H1 (cell line): ENCODE data around the gene SLC6A18. TPM values are rescaled to one million over a fixed set of nuclear protein-coding genes. Genes with fewer than 3 reads are reported as not detected.

ENCODE experiments used
- CTCF ChIA-PET: fragments of 300-600 bp; sonication (Branson Sonifier 250); formaldehyde crosslinking; loops from one replicate; lab custom pipeline; 2021; ENCODE audit not compliant: partially characterized antibody; lab: Charles Lee
- POLR2A ChIA-PET: fragments of 300-600 bp; sonication (Branson Sonifier 250); formaldehyde crosslinking; loops from one replicate; lab custom pipeline; 2021; ENCODE audit warnings: inconsistent platforms; ENCODE audit not compliant: partially characterized antibody; lab: Charles Lee
- DNase-seq, 2 experiments: peaks; one replicate each; pipeline versions ENCODE4 v3.0.0 to v3.0.0-alpha.2; 2010 to 2022; ENCODE audit warnings: low spot score in 2 of 2, low read depth in 1 of 2, mixed read lengths in 1 of 2
- FAIRE-seq: peaks from 2 replicates; lab custom pipeline; 2011; peaks lifted over from hg19 to GRCh38; lab: Jason Lieb, UNC
- H2AFZ ChIP-seq: 2 replicates; pipeline ENCODE4 v1.8.1; 2012; ENCODE audit warnings: low read length, inconsistent platforms
- H2AK5ac ChIP-seq: 2 replicates; pipeline ENCODE4 v1.6.1; 2013; ENCODE audit warnings: low read depth, low read length
- H2BK120ac ChIP-seq: replicated peaks from 2 replicates; pipeline ENCODE3; 2013; ENCODE audit warnings: low read depth, low read length, inconsistent platforms
- H2BK12ac ChIP-seq: 2 replicates; pipeline ENCODE4 v1.6.1; 2013; ENCODE audit warnings: low read depth, low read length
- H2BK15ac ChIP-seq: 2 replicates; pipeline ENCODE4 v1.6.1; 2013; ENCODE audit warnings: low read length
- H2BK20ac ChIP-seq: 2 replicates; pipeline ENCODE4 v1.6.1; 2013; ENCODE audit warnings: low read length
- H2BK5ac ChIP-seq: 2 replicates; pipeline ENCODE4 v1.6.1; 2013; ENCODE audit warnings: low read depth, low read length
- H3K14ac ChIP-seq: 2 replicates; pipeline ENCODE4 v1.6.1; 2013; ENCODE audit warnings: inconsistent platforms; ENCODE audit not compliant: insufficient read length
- H3K18ac ChIP-seq: 2 replicates; pipeline ENCODE4 v1.6.1; 2013; ENCODE audit warnings: low read length; ENCODE audit errors: extremely low read depth
- H3K23ac ChIP-seq: 2 replicates; pipeline ENCODE4 v1.6.1; 2013; ENCODE audit warnings: inconsistent platforms; ENCODE audit not compliant: insufficient read length
- H3K23me2 ChIP-seq: 2 replicates; pipeline ENCODE4 v1.6.1; 2013; ENCODE audit warnings: low read depth, low read length
- H3K27ac ChIP-seq: 2 replicates; pipeline ENCODE4 v1.6.1; 2011; ENCODE audit warnings: low read depth, low read length, inconsistent platforms
- H3K27me3 ChIP-seq, 4 experiments: replicated peaks in 1 of 4; 1 replicate in 1 of 4; 2 replicates in 3 of 4; pipeline versions ENCODE4 v1.6.1 to v1.8.1; 2011 to 2013; ENCODE audit warnings: low read length in 3 of 4, mild to moderate bottlenecking in 3 of 4, inconsistent platforms in 2 of 4, mixed read lengths in 2 of 4, moderate library complexity in 1 of 4; ENCODE audit not compliant: control insufficient read depth in 3 of 4, insufficient read depth in 3 of 4; ENCODE audit errors: extremely low read depth in 1 of 4
- H3K36me3 ChIP-seq, 4 experiments: 2 replicates each; pipeline versions ENCODE4 v1.6.1 to v1.8.1; 2011 to 2013; ENCODE audit warnings: mild to moderate bottlenecking in 4 of 4, low read length in 3 of 4, moderate library complexity in 2 of 4, control low read depth in 1 of 4, inconsistent platforms in 1 of 4; ENCODE audit not compliant: insufficient read depth in 4 of 4, control insufficient read depth in 2 of 4
- H3K4ac ChIP-seq: replicated peaks from 2 replicates; pipeline ENCODE3; 2013; ENCODE audit warnings: low read length, low read depth, mixed read lengths, inconsistent platforms; ENCODE audit not compliant: insufficient read length
- H3K4me1 ChIP-seq, 4 experiments: replicated peaks in 1 of 4; 1 replicate in 1 of 4; 2 replicates in 3 of 4; pipeline versions ENCODE4 v1.6.1 to v1.8.1; 2011 to 2013; ENCODE audit warnings: low read length in 3 of 4, inconsistent platforms in 2 of 4, mixed read lengths in 1 of 4; ENCODE audit not compliant: insufficient read depth in 4 of 4, control insufficient read depth in 3 of 4
- H3K4me2 ChIP-seq, 2 experiments: 2 replicates each; pipeline versions ENCODE4 v1.6.1 to v1.8.1; 2011 to 2013; ENCODE audit warnings: low read depth in 2 of 2, low read length in 2 of 2, control low read depth in 1 of 2, inconsistent platforms in 1 of 2, mild to moderate bottlenecking in 1 of 2; ENCODE audit not compliant: insufficient read depth in 1 of 2
- H3K4me3 ChIP-seq, 4 experiments: fragments of 200-600, 300-600 bp in 1 of 4; sonication (generic), shearing (Covaris generic), sonication (Bioruptor Twin) in 1 of 4; 2 replicates each; pipeline versions ENCODE4 v1.5.1 to v1.8.1; 2011 to 2016; ENCODE audit warnings: low read length in 4 of 4, low read depth in 3 of 4, control low read depth in 2 of 4, inconsistent platforms in 2 of 4, mild to moderate bottlenecking in 2 of 4, mixed read lengths in 1 of 4, moderate library complexity in 1 of 4; ENCODE audit not compliant: insufficient read depth in 2 of 4; ENCODE audit errors: extremely low read depth in 1 of 4
- H3K56ac ChIP-seq: replicated peaks from 2 replicates; pipeline ENCODE3; 2013; ENCODE audit warnings: low read depth, mild to moderate bottlenecking, mixed read lengths, low read length, inconsistent platforms; ENCODE audit not compliant: insufficient read length
- H3K79me1 ChIP-seq: 2 replicates; pipeline ENCODE4 v1.6.1; 2013; ENCODE audit warnings: low read depth, low read length, control low read depth
- H3K79me2 ChIP-seq, 2 experiments: 2 replicates each; pipeline versions ENCODE4 v1.6.1 to v1.8.1; 2012 to 2013; ENCODE audit warnings: low read length in 2 of 2, mild to moderate bottlenecking in 2 of 2, inconsistent platforms in 1 of 2; ENCODE audit not compliant: insufficient read depth in 2 of 2, control insufficient read depth in 1 of 2
- H3K9ac ChIP-seq, 4 experiments: replicated peaks in 1 of 4; 1 replicate in 1 of 4; 2 replicates in 3 of 4; pipeline versions ENCODE4 v1.6.1 to v1.8.1; 2011 to 2013; ENCODE audit warnings: low read depth in 3 of 4, low read length in 3 of 4, control low read depth in 2 of 4, mild to moderate bottlenecking in 2 of 4, moderate library complexity in 2 of 4, inconsistent platforms in 1 of 4; ENCODE audit errors: extremely low read depth in 1 of 4
- H3K9me3 ChIP-seq, 2 experiments: 2 replicates each; pipeline versions ENCODE4 v1.6.1 to v1.8.1; 2012 to 2013; ENCODE audit warnings: mild to moderate bottlenecking in 2 of 2, moderate library complexity in 2 of 2, control low read depth in 1 of 2, inconsistent platforms in 1 of 2, low read depth in 1 of 2, low read length in 1 of 2, mixed read lengths in 1 of 2; ENCODE audit not compliant: insufficient read depth in 2 of 2
- H4K20me1 ChIP-seq, 2 experiments: replicated peaks in 1 of 2; 2 replicates each; pipeline versions ENCODE3 to v1.8.1; 2011 to 2013; ENCODE audit warnings: inconsistent platforms in 2 of 2, low read length in 2 of 2, mild to moderate bottlenecking in 1 of 2; ENCODE audit not compliant: insufficient read depth in 2 of 2, control insufficient read depth in 1 of 2
- H4K5ac ChIP-seq: 2 replicates; pipeline ENCODE4 v1.6.1; 2013; ENCODE audit warnings: low read length, low read depth, mixed read lengths, inconsistent platforms; ENCODE audit not compliant: insufficient read length
- H4K8ac ChIP-seq: 2 replicates; pipeline ENCODE4 v1.8.0; 2013; ENCODE audit warnings: mild to moderate bottlenecking, moderate library complexity, low read length, inconsistent platforms; ENCODE audit not compliant: insufficient read depth; ENCODE audit errors: extremely low read depth
- H4K91ac ChIP-seq: replicated peaks from 2 replicates; pipeline ENCODE3; 2013; ENCODE audit warnings: low read length, mixed read lengths, inconsistent platforms; ENCODE audit not compliant: insufficient read length
- EGR1 ChIP-seq: IDR thresholded peaks from 2 replicates; pipeline ENCODE4 v1.6.1; 2011; ENCODE audit warnings: low read depth, low read length, borderline replicate concordance
- TEAD4 ChIP-seq: IDR thresholded peaks from 2 replicates; pipeline ENCODE4 v1.6.1; 2012; ENCODE audit warnings: low read depth, low read length, inconsistent platforms, mixed read lengths
- WGBS, 2 experiments: shearing (Covaris generic) in 1 of 2; methylation state at CpG; one replicate each; pipeline versions ENCODE4 v1.1.6 to v1.1.7; 2013 to 2015; ENCODE audit warnings: low lambda C conversion rate in 2 of 2, mixed read lengths in 2 of 2, inconsistent platforms in 1 of 2, low coverage in 1 of 2, missing lambda C conversion rate in 1 of 2; ENCODE audit not compliant: insufficient replicate concordance in 2 of 2, insufficient coverage in 1 of 2, insufficient read length in 1 of 2; ENCODE audit errors: extremely low coverage in 1 of 2, missing lambda C conversion rate in 1 of 2; 5-methylcytosine and 5-hydroxymethylcytosine counted together
- polyA plus RNA-seq, 7 experiments: library from polyadenylated mRNA; depleted of rRNA in 3 of 7; stranded (reverse) in 5 of 7; unstranded in 2 of 7; fragments of >200 nt in 5 of 7; fragments of 200-250 nt in 2 of 7; gene quantifications; 1 replicate in 5 of 7; 2 replicates in 1 of 7; 4 replicates in 1 of 7; pipeline versions ENCODE4 v1.2.1 to v1.2.3, GENCODE V29; 2011 to 2013; ENCODE audit warnings: missing spikeins in 2 of 7, mixed read lengths in 2 of 7
- total RNA-seq: library from RNA; stranded (reverse); fragmentation: NEBNext Ultra II Directional; extraction: Animal tissue kit (Norgen Biotek cat#: 25700); gene quantifications from 2 replicates; pipeline ENCODE4 v1.2.1, GENCODE V29; 2021

Gene SLC6A18
- total and polyA plus RNA-seq, 2 of the 8 experiments (the other 6 are each of a cell fraction or from before 2014, with no cell fraction given): not detected

DNA sequence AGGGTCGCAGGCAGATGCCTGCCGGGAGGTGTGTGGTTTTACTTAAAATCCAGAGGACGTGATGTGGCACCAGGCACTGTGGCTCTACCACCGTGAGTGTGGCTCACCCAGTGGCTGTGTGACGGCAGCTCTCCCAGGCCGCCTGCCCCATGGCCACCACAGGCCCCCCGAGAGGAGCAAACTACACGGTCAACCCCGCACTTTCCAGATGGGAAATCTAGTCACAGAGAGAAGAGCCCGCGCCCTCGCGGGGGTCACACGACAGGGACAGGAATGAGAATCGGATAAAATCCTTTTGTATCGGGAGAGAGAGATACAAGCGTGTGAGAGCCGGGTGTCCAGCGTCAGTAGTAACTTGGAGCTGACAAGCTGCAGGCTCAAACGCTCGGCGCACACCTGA lies 45.2 kb downstream of the SLC6A18 start:
- Histone ChIP-seq H4K91ac (no peak overlapping the region), H3K27me3 (no peaks in the 10 kb centered on the region), H3K56ac (no peak overlapping the region), H4K8ac (no peak overlapping the region), H2BK120ac (no peak overlapping the region), H3K14ac (no peak overlapping the region), H3K79me2 (peaks cover 3 to 12% of the 10 kb centered on the region in 2 experiments; a peak in 2 of 4 replicates), H2AK5ac (no peak overlapping the region), H3K4me3 (no peak overlapping the region), H2BK20ac (no peak overlapping the region), H3K4ac (no peak overlapping the region), H3K9ac (no peak overlapping the region), H2AFZ (no peak overlapping the region), H3K36me3 (peaks cover 2 to 24% (median 3%) of the 10 kb centered on the region in 4 experiments; a peak in 4 of 8 replicates), H3K27ac (no peak overlapping the region), H3K18ac (no peak overlapping the region), H4K5ac (no peak overlapping the region), H3K4me1 (no peaks in the 10 kb centered on the region), H3K4me2 (no peak overlapping the region), H3K79me1 (0 out of 2 replicates have a peak, but pooled peaks cover 4% of the 10 kb centered on the region), H2BK5ac (no peak overlapping the region), H3K23ac (no peak overlapping the region), H2BK12ac (no peak overlapping the region), H4K20me1 (peaks cover 0 to 4% of the 10 kb centered on the region in 2 experiments), H3K9me3 (peaks cover 0 to 7% of the 10 kb centered on the region in 2 experiments; a peak in 1 of 4 replicates), H3K23me2 (peaks cover under 1% of the 10 kb centered on the region; the same call in 1 of the 2 replicates), H2BK15ac (no peak overlapping the region)
- DNase-seq: no peak
- TF ChIP-seq TEAD4: no peak
- 0 out of 2 replicates have a peak, but pooled peaks have one; percentile 9 for TF ChIP-seq EGR1
- ChIA-PET POLR2A (interaction anchor here (1.0 kb wide), 1 partner anchor 16 kb away, joined by 3 read pairs; no protein-coding TSS in a partner anchor), CTCF (no interaction called here)
- 91% methylated on average over 22 of the region's 22 CpGs; no CpG with 5 or more reads in 1 of the 2 experiments for WGBS, 2 experiments
- no peak for FAIRE-seq
